Activated naive CD8-positive, alpha-beta T cell treated with anti-CD3 and anti-CD28 coated beads, Interleukin-2, amount 50 U/mL, for 16 hours (primary cell): ENCODE data around the gene PANX1.

ENCODE experiments used
- DNase-seq: peaks from one replicate; pipeline ENCODE4 v3.0.0-alpha.2; 2020; ENCODE audit warnings: low read depth, low spot score

Gene PANX1

GRCh38 chr11:94129512-94130297, 1.1 kb downstream of the PANX1 start:
- no peak for DNase-seq

GRCh38 chr11:94130298-94131046, 1.8 kb downstream of the PANX1 start:
- no peak for DNase-seq

GRCh38 chr11:94131047-94131717, 2.5 kb downstream of the PANX1 start:
- no peak for DNase-seq

DNA sequence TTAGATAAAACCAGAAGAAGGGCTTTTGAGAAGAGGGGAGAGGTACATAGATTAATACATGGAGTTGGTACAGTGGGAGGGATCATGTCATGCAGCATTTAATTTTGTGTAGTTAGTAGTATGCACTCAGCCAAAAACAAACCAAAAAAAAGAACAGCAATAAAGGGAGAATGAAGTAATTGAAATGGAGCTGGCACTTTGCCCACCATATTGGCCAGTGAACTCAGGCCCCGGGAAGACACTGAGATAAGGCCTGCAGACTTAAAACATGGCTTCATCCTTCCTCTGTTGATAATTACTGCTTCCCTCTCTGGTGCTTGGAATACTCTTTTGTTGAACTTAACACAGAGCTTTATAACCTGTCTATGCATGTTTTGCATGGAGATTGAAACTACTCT, 3.1 kb downstream of the PANX1 start:
- no peak for DNase-seq

DNA sequence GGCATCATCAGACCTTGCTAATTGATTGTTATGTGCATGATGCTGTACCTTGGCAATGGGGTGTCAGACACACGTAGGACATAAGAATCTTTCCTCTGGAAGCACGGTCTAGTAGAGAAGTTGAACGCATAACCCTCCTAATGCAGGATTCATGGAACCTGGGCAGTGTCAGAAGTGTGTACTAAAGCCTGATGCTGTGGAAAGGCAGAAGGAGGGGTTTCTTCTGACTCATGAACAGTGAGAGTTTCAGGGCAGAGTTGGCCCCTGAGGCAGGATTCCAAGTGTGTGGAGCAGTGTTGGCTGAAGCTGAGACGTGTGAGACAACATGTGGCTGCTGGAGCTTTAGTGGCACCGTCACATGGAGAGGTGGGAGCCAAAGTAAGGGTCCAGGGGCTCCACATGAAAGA, 3.5 kb downstream of the PANX1 start:
- no peak for DNase-seq

- DNase-seq = no peak
These were observed 4.3 kb downstream of the PANX1 start for GRCh38 chr11:94132823-94133408.

DNA sequence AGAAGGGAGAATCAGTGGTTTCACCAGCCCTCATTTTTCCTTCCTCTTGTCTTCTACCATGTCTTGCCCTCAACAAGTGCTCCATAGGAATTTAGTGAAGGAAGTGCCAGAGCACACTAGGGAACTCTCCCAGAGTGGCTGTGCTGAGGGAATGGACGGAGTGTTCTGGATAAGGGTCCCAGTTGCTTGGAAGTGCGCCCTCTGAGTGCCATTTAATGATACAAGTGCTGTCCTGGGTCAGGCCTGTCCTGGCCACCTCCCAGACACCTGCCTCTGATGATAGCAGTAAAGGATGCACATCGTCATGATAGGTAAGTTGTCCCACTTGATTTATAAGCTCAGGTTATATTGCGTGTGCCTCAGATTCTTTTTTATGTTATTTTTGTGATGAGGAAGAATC, 5.1 kb downstream of the PANX1 start:
- no peak for DNase-seq

DNA sequence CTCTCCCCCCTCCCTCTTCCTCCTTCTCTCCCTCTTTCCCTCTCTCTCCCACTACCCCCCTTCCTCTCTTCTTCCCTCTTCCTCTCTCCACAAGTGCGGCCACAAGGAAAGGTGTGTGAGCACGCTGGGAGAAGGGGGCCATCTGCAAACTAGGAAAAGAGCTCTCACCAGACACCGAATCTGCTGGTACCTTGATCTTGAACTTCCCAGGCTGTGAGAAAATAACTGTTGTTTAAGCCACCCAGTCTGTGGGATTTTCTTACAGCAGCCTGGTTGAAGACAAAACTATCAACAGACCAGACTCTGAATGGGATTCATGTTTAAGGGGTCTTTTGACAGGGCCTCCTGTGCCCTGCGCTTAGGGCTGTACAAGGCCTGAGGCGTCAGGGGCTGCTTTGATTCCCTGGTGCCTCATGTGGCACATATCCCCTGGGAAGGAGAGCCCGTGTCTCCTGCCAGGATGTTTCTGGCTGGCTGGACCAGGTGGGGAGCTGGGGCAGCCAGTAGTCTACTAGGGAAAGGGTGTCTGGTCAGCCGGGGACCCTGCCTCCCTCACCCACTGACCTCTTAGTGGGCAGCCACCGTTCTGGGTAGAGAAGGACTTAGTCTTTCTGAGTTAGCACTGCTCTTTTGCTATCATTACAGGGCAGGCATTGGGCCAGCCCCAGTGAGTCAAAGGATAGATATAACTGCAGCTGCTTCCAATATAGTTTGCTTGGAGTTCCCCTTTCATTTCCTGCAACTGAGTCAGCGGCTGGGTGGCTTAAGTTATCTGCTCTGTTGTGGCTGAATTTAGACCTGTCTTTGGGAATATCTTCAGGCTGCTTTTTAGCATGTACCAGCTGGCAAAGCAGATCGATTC, 6.2 kb downstream of the PANX1 start:
- no peak for DNase-seq

DNA sequence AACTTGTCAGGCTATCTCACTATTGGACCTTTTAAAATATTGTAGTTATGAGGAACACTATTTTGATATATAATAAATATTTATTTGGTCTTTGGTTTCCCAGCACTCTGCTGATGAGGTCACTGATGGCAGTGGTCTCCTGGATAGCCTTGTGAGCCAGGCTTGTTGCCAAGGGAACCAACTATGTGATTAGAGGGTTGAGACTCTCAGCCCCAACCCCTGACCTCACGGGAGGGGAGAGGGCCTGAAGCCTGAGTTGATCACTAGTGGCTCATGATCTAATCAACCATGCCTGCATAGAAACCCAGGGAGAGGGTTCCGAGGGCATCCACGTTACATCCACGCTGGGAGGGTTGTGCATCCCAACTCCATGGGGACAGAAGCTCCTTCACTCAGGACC, 10.8 kb downstream of the PANX1 start:
- DNase-seq = no peak

GRCh38 chr11:94140154-94140655, 11.6 kb downstream of the PANX1 start:
- DNase-seq = no peak

- DNase-seq = no peak
These were observed 13.1 kb downstream of the PANX1 start for GRCh38 chr11:94141511-94142307.

DNA sequence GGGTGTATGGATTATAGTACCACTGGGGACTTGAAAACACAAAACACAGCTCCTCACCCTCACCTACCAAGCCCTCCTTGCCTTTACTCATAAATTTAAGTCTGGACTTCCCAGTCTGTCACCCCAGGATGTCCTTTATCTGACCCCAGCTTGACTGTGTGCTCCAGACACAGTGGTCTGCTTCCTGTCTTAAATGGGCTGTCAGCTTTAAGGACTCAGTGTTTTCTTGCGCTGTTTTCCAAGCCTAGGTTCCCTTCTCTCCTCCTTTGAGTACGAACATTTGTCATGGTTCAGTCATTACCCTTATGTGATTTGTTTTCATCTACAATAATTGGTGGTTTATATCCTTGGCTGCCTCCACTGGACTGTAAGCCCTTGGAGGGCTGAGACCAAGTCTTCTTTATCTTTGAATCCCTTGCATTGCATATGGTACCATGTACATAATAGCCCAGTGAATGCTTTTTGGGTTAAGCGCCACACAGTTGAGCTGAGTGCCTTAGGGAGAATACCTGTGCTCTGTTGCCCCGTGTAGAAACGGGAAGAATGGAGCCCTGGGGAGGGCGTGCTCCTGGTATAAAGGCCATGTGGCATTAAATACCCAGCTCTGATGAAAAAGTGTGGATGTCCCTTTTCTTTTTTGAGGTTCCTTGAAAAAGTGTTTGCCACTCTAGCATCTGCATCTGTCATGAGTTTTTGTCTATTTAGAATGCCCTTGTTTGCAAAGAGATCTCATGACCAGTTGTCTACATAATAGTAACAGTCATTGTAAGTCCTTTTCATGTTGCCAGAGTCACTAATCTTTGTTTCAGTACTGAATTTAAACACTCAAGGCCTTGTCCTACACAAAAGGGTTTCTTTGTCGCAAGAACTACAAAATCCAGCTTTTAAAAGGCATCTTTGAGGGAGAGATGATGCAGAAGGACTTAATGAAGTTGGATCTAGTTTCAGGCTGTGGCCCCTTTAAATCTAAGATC, 14.0 kb downstream of the PANX1 start:
- DNase-seq = no peak

- no peak for DNase-seq
These were observed 15.6 kb downstream of the PANX1 start for GRCh38 chr11:94144216-94144615.

DNA sequence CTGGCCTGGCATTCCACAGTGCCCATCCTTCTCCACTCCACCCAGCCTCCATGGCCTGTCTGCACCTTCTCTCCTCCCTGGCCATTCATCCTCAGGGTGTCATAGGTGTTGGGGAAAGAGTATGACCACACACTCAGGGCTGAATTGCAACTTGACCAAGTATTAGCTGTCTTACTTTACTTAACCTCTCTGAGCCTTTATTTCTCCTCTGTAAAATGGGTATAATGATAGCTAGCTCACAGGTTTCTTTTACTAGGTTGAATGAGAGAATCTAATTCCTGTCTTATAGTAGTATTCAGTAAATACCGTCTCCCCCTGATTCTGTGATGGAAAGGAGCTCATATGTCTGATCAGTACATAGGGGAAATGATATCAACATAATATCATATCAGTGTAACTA, 16.0 kb downstream of the PANX1 start:
- DNase-seq = no peak

- DNase-seq = no peak
These were observed 16.8 kb downstream of the PANX1 start for GRCh38 chr11:94145431-94145830.

- DNase-seq = no peak
These were observed 17.3 kb downstream of the PANX1 start for GRCh38 chr11:94145916-94146315.

GRCh38 chr11:94147433-94147845, 18.8 kb downstream of the PANX1 start:
- DNase-seq = no peak

DNA sequence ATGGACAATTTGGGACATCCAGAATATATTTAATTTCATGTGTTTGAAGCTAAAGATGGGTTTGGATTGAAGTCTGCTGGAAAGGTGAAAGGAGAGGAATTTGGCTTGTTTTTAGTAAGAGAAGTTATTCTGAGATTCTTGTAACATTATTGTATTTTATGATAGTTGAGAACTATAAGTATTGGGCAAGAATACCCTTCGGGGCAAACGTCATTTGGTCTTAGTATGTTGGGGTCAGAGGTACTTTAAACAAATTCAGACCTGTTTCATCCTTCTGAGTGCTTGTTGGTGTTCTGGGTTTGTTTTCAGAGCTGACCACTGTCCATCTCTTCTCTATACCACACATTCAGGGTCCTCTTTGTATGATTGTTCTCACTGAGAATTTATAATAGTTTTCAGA, 19.5 kb downstream of the PANX1 start:
- no peak for DNase-seq

DNA sequence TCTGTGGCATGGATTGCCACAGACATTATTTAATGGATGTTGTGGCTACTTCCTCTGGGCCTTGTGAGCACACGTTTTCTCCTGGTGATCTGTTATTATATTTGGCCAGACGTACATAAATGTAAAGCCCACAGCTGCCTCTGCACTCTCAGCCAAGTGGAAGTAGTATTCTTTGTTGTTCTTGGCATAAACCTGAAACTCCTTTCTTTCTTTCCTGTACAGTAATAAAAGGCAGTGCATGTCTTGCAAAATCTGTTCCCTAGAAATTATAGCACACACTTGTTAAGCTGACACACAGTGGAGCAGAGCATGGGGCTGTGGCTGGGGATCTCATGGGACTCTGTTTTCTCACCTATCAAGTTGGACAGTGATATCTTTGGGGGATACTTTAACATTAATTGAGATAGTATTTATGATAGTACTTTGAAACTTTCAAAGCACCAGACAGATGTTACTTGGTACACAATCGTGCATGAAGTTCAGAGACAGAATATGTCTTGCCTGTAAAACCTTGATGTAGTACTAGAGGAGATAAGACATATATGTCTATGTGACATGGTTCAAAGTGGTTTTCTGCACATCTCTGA, 20.9 kb downstream of the PANX1 start:
- DNase-seq = no peak
